SK-N-SH treated with all-trans-retinoic acid at 6 μM for 48 hours (cell line): Measurements from ENCODE around the gene TEAD1.

Experiments used
- CSRNP3 ChIP-seq: fragments of 250-450 bp; sonication (Bioruptor Pico); IDR thresholded peaks from 2 replicates; pipeline ENCODE4 v1.5.1; 2021; ENCODE audit warnings: mild to moderate bottlenecking, moderate library complexity
- PATZ1 ChIP-seq: fragments of 250-450 bp; sonication (Bioruptor Pico); IDR thresholded peaks from 2 replicates; pipeline ENCODE4 v1.8.0; 2020; ENCODE audit warnings: mild to moderate bottlenecking, moderate library complexity, borderline replicate concordance
- POU6F1 ChIP-seq: fragments of 250-450 bp; sonication (Bioruptor Pico); IDR thresholded peaks from 2 replicates; pipeline ENCODE4 v1.8.0; 2021; ENCODE audit warnings: low read depth, mild to moderate bottlenecking, moderate library complexity, borderline replicate concordance
- PPARA ChIP-seq: fragments of 250-450 bp; sonication (Bioruptor Pico); IDR thresholded peaks from 2 replicates; pipeline ENCODE4 v1.5.0; 2020; ENCODE audit warnings: mild to moderate bottlenecking, borderline replicate concordance
- RARB ChIP-seq: fragments of 250-450 bp; sonication (Bioruptor Pico); IDR thresholded peaks from 2 replicates; pipeline ENCODE4 v1.8.0; 2021; ENCODE audit warnings: mild to moderate bottlenecking, moderate library complexity
- TOX ChIP-seq: fragments of 250-450 bp; sonication (Bioruptor Pico); IDR thresholded peaks from 2 replicates; pipeline ENCODE4 v1.8.0; 2021; ENCODE audit warnings: mild to moderate bottlenecking, moderate library complexity, borderline replicate concordance
- ZC3H10 ChIP-seq: fragments of 250-450 bp; sonication (Bioruptor Pico); IDR thresholded peaks from 2 replicates; pipeline ENCODE4 v1.5.1; 2021; ENCODE audit warnings: mild to moderate bottlenecking, moderate library complexity
- ZFP3 ChIP-seq: fragments of 250-450 bp; sonication (Bioruptor Pico); IDR thresholded peaks from 2 replicates; pipeline ENCODE4 v1.5.0; 2020; ENCODE audit warnings: mild to moderate bottlenecking, moderate library complexity
- ZFP30 ChIP-seq: fragments of 450-650 bp; formaldehyde crosslinking; IDR thresholded peaks from 2 replicates; pipeline ENCODE4 v1.5.0; 2022; ENCODE audit warnings: mild to moderate bottlenecking, moderate library complexity
- ZNF565 ChIP-seq: fragments of 450-650 bp; formaldehyde crosslinking; conservative IDR thresholded peaks from 2 replicates; pipeline ENCODE4 v1.5.0; 2020; ENCODE audit warnings: low read depth, mild to moderate bottlenecking, moderate library complexity
- ZNF8 ChIP-seq: fragments of 450-650 bp; formaldehyde crosslinking; IDR thresholded peaks from 2 replicates; pipeline ENCODE4 v1.5.0; 2020; ENCODE audit warnings: mild to moderate bottlenecking, moderate library complexity
- TF ChIP-seq, protein P1 (sequence below): fragments of 250-450 bp; sonication (Bioruptor Pico); IDR thresholded peaks from 2 replicates; pipeline ENCODE4 v1.5.1; 2020; ENCODE audit warnings: low read depth, mild to moderate bottlenecking, moderate library complexity

DNA sequence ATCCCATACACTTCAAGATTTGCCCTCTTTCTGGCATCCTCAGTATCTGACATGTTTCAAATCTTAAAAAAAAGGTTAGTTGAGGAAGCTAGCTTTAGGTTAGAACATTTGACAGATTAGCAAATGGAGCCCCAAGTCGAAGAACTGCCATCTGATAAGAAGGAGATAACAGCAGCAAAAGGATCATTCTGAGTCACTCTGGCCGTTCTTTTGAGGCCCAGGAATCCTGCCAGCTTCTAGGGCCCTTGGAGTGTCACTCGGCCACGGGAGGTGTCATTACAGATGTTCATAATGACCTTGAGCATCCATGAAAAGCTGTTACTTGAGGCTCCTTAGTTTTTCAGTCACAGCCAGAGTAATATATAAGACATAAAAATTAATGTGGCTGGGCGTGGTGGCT, 202.8 kb downstream of the TEAD1 start:
- TF ChIP-seq, protein P1, sequence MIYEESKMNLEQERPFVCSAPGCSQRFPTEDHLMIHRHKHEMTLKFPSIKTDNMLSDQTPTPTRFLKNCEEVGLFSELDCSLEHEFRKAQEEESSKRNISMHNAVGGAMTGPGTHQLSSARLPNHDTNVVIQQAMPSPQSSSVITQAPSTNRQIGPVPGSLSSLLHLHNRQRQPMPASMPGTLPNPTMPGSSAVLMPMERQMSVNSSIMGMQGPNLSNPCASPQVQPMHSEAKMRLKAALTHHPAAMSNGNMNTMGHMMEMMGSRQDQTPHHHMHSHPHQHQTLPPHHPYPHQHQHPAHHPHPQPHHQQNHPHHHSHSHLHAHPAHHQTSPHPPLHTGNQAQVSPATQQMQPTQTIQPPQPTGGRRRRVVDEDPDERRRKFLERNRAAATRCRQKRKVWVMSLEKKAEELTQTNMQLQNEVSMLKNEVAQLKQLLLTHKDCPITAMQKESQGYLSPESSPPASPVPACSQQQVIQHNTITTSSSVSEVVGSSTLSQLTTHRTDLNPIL (CRISPR knock-in tag): no peak
- no peak for TF ChIP-seq POU6F1
- TF ChIP-seq PATZ1 (CRISPR knock-in tag): no peak
- TF ChIP-seq ZFP3 (CRISPR knock-in tag): no peak
- no peak for TF ChIP-seq ZC3H10 (CRISPR knock-in tag)
- no peak for TF ChIP-seq ZNF8 (CRISPR knock-in tag)
- TF ChIP-seq TOX (CRISPR knock-in tag): no peak
- TF ChIP-seq CSRNP3 (CRISPR knock-in tag): no peak
- TF ChIP-seq PPARA (CRISPR knock-in tag): no peak
- no peak for TF ChIP-seq ZFP30 (CRISPR knock-in tag)
- TF ChIP-seq ZNF565: no peak
- no peak for TF ChIP-seq RARB (CRISPR knock-in tag)
